ENCODE data around the gene COX19.

DNA sequence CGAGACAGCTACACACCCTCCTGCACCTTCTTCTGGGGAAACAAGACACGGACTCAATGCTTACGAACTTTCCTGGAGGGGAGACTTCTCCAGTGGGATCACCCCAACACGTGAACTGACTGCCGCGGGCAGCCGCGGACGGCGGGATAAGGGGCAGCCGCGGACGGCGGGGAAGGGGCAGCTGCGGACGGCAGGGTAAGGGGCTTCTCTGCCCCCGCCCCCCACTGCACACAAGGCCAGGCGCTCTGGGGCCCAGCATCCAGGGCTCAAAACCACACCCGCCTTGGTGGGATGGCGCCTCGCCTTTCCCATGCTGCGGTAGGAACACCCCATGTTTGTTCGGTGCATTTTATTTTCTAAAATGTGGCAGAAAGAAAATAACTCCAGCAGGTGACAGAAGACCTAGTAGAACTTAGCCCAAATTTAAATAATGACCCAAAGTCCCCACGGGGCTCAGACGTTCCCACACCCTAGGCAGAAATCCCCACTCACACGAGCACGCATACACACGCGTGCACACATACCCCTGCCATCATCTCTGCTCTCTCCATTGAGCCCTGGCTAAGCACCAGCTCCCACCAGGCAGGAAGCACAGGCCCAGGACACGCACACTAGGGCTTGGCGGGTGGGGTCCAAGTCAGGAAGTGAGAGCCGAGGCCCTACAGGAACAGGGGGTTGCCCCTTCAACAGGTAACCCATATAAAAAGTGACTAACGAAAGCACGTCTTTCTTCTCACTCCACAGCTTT, 42.4 kb upstream of the COX19 start:
- TF ChIP-seq CTCF (IDR thresholded peaks at IDR 0.05; ENCODE audit: borderline replicate concordance, extremely low read depth, low read length, poor library complexity, severe bottlenecking): no peak
- no peak for TF ChIP-seq EZH2 (IDR thresholded peaks at IDR 0.05; ENCODE audit: borderline replicate concordance, low read depth, low read length, severe bottlenecking)
